ENCODE data around the gene TMEM126B. TPM values are rescaled to one million over a fixed set of nuclear protein-coding genes. Genes with fewer than 3 reads are reported as not detected.

The TMEM126B gene
- total and polyA plus RNA-seq, 2 experiments from 2014 or later = 39.5 to 98.2 TPM

GRCh38 chr11:85682330-85683305 lies 54.2 kb downstream of the TMEM126B start:
- H3K27ac ChIP-seq = no peak overlapping the region
- H3K4me1 ChIP-seq (ENCODE audit: low read depth) = peaks cover 12% of the 10 kb centered on the region
- no peaks in the 10 kb centered on the region for H3K9me3 ChIP-seq (ENCODE audit: low read depth)
- TF ChIP-seq CTCF (IDR thresholded peaks at IDR 0.05; ENCODE audit: low read depth, low read length) = no peak
- no peaks in the 10 kb centered on the region for H3K27me3 ChIP-seq
- no peak overlapping the region for H3K4me3 ChIP-seq
- peak in 1 of 2 donors; percentile 76 for DNase-seq (ENCODE audit: low read depth in 1 of 2, low spot score in 1 of 2)
- H3K36me3 ChIP-seq = no peaks in the 10 kb centered on the region

- DNase-seq (ENCODE audit: low read depth in 1 of 2, low spot score in 1 of 2) = peak; percentile 26 to 69
- Histone ChIP-seq H3K9me3 (ENCODE audit: low read depth) (no peaks in the 10 kb centered on the region), H3K27ac (peak overlapping the region; percentile 66), H3K4me1 (ENCODE audit: low read depth) (peaks cover 17% of the 10 kb centered on the region), H3K36me3 (no peaks in the 10 kb centered on the region), H3K4me3 (no peak overlapping the region), H3K27me3 (no peaks in the 10 kb centered on the region)
- TF ChIP-seq CTCF (IDR thresholded peaks at IDR 0.05; ENCODE audit: low read depth, low read length) = no peak
These were observed 56.9 kb downstream of the TMEM126B start for GRCh38 chr11:85685125-85685819.

GRCh38 chr11:85685820-85686459 lies 57.5 kb downstream of the TMEM126B start, which contains the start of gene CCDC89:
TSS of gene CCDC89 (minus strand) at chr11:85686195. CDS start at chr11:85686130, 65 bp downstream.
- no peak within 1 kb of the TSS for H3K4me3 ChIP-seq
- peak; percentile 37 to 99 for DNase-seq (ENCODE audit: low read depth in 1 of 2, low spot score in 1 of 2)
- no peaks in the 10 kb centered on the region for H3K9me3 ChIP-seq (ENCODE audit: low read depth)
- peak within 1 kb of the TSS; percentile 66 for H3K27ac ChIP-seq
- H3K27me3 ChIP-seq = no peaks in the 10 kb centered on the region
- peaks cover 17% of the 10 kb centered on the region for H3K4me1 ChIP-seq (ENCODE audit: low read depth)
- TF ChIP-seq CTCF (IDR thresholded peaks at IDR 0.05; ENCODE audit: low read depth, low read length) = no peak
- no peaks in the 10 kb centered on the region for H3K36me3 ChIP-seq

Other genes starting within 250 kb of the TMEM126B start
- gene DLG2, start 1.2 kb upstream of the TMEM126B start, total RNA-seq = 6.1 and 15.9 TPM in 2 replicates
- 3.5 and 6.9 TPM in 2 replicates for gene DLG2, start 1.2 kb upstream of the TMEM126B start, polyA plus RNA-seq
- 12.9 and 13.1 TPM in 2 replicates for gene TMEM126A, start 19.4 kb downstream of the TMEM126B start, total RNA-seq
- 39.9 and 42.9 TPM in 2 replicates for gene TMEM126A, start 19.4 kb downstream of the TMEM126B start, polyA plus RNA-seq
- 66.7 and 109 TPM in 2 replicates for gene CREBZF, start 36.5 kb downstream of the TMEM126B start, total RNA-seq
- gene CREBZF, start 36.5 kb downstream of the TMEM126B start, polyA plus RNA-seq = 61.7 and 74.3 TPM in 2 replicates
- gene CCDC89, start 57.6 kb downstream of the TMEM126B start, total RNA-seq = 0.21 and 0.45 TPM in 2 replicates
- gene CCDC89, start 57.6 kb downstream of the TMEM126B start, polyA plus RNA-seq = 1.1 TPM in 1 of 2 replicates, not detected in the other
- gene SYTL2, start 182.5 kb downstream of the TMEM126B start, total RNA-seq = 2.5 and 4.1 TPM in 2 replicates
- 1.2 and 1.7 TPM in 2 replicates for gene SYTL2, start 182.5 kb downstream of the TMEM126B start, polyA plus RNA-seq
- not detected in 2 replicates for gene CCDC83, start 226.8 kb downstream of the TMEM126B start, total RNA-seq
- gene CCDC83, start 226.8 kb downstream of the TMEM126B start, polyA plus RNA-seq = not detected in 2 replicates

Measured in cardiac muscle cell (in vitro differentiated cells and primary cell).